AG09319 (cell line): Measurements from ENCODE around the gene NPHP4.

Experiments
- DNase-seq: peaks from one replicate; pipeline ENCODE4 v3.0.0-alpha.2; 2010; ENCODE audit warnings: low read depth; ENCODE audit errors: extremely low read depth
- CTCF ChIP-seq: IDR thresholded peaks from 2 replicates; pipeline ENCODE4 v1.5.1; 2011; ENCODE audit warnings: low read depth, mild to moderate bottlenecking, inconsistent platforms, low read length, moderate library complexity

The NPHP4 gene

DNA sequence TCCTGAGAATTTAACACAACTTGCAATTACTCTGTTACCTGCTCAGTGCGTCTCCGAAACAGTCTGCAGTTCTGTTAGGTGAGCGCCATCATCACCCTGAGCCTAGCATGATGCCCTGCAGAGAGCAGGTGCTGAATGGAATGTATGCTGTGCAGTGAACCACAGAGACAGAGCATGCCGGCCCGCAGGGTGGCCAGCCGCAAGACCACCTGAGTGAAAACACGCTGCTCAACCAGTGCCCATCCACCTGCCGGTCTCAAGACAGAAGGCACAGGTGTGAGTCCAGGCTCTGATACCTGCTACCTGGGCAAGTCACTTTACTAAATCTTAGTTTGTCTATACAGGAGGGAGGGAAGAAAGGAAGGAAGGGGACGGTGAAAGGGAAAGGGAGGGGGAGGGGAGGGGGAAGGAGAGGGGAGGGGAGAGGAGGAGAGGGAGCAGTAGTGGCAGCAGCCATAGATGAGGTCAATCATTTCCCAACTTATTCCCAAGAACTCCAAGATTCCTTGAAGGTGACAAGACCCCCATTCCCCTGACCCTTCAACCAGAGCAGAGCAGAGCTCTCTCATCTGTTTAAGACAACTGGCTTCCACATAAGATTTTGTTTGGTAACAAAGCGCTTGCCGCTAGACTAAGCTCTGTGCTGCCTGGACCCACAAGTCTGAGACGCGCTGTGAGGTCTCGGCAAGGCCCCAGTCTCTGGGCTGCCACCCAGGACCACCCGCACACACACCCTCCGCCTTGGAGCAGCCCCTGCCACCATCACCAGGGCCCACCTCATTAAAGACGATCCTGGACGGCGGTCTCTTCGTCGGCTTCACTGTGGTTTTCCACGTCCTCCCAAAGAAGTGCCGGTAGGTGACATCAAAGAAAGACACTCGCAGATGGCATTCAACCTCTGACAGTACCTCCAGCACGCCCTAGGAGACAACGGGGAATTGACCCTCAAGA is 14.5 kb downstream of the NPHP4 start:
- TF ChIP-seq CTCF, result no peak
- DNase-seq, result no peak

DNA sequence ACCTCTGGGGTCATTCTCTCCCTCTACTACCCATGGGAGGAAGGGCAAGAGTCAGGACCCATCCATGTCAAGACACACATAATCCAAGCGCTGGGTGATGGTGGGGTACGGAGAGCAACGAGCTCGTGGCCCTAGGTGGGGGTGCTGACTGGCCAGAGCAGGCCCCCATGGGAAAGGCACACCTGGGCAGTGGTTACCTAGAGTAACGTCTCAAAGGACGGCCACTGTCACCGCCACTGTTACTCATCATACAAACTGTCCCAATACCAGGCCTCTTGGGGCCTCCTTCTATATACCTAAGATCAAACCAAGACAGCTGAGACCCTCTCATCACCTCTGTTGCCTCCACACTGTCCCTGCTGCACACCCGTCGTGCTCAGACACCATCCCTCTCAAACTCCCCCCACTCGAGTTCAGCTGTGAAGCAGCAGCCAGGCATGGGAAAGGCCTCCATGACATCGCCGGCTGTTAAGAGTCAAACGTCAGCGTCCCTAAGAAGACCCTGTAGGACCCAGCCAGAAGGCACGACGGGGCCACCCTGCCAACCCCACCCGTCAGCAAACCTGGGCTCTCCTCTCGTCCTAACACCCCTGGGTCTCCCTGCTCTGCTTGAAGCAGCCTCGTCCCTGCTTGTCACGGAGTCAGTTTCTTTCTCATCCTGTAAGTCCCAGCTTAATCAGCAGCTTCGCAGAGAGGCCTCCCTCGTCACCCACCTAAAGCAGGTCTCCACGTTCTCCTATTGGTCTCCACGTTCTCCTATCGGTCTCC is 15.3 kb downstream of the NPHP4 start:
- TF ChIP-seq CTCF, result no peak
- no peak for DNase-seq

- TF ChIP-seq CTCF, result no peak
- no peak for DNase-seq
These were observed 16.0 kb downstream of the NPHP4 start for GRCh38 chr1:5976231-5976630.

DNA sequence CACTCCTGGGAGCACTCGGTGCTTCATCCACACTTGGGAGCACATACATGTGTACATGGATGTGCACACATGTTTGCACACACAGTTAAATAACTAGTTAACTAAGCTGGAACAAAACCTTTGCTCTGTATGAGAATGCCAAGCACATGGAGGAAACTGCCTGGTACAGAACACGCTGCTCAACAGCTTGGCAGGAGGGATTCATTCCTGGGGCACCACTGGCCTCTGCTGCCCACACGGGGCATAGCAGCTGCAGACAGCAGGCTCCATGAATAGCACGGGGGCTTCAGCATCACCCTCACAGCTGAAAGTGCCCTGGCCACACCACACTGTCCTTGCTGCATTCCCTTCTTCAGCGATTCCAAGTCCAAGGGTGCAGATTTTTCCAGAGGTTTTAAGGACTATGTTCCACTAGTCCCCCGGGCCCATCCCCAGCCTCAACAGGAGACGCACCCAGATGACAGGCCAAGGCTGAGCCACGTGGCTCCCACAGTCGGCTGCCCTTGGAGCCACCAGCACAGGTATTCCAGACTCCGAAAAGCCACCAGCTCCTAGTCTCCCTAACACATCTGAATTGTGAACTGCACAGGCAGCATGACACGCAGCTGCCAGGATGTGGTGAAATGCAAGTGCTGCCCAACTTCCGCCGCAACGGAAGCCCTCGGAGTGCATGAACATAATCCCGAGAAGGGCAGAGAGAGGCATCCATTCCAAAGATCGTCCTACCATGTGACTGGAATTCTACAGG is 16.9 kb downstream of the NPHP4 start:
- peak; percentile 80 for TF ChIP-seq CTCF
- no peak for DNase-seq

GRCh38 chr1:5974631-5975030 is 17.6 kb downstream of the NPHP4 start:
- no peak for DNase-seq
- no peak for TF ChIP-seq CTCF

GRCh38 chr1:5973771-5974170 is 18.5 kb downstream of the NPHP4 start:
- no peak for TF ChIP-seq CTCF
- DNase-seq, result no peak
